Natural killer cell (primary cell): ENCODE measurements around the gene PTPRK. TPM values are rescaled to one million over a fixed set of nuclear protein-coding genes. Genes with fewer than 3 reads are reported as not detected.

ENCODE experiments used
- ATAC-seq, 3 donors: fragments of 150-1000 bp in 2 of 3; fragments of 200-7000 bp in 1 of 3; cut with Tn5 transposase; 1 replicate in 1 of 3; 2 replicates in 2 of 3; pipeline ENCODE4 v1.10.0; 2021; ENCODE audit warnings: mild to moderate bottlenecking in 2 of 3, moderate library complexity in 2 of 3
- DNase-seq, 2 donors: peaks; one replicate each; pipeline versions ENCODE4 v3.0.0 to v3.0.0-alpha.2; 2013 to 2021; ENCODE audit warnings: mixed read lengths in 1 of 2
- H3K27ac ChIP-seq: one replicate; pipeline ENCODE4 v1.5.1; 2013; ENCODE audit warnings: mild to moderate bottlenecking, low read length
- H3K27me3 ChIP-seq: one replicate; pipeline ENCODE4 v1.6.1; 2013; ENCODE audit warnings: low read length; ENCODE audit not compliant: control insufficient read depth, insufficient read depth
- H3K36me3 ChIP-seq: one replicate; pipeline ENCODE4 v1.6.1; 2013; ENCODE audit warnings: low read length; ENCODE audit not compliant: control insufficient read depth, insufficient read depth
- H3K4me1 ChIP-seq: one replicate; pipeline ENCODE4 v1.6.1; 2013; ENCODE audit warnings: low read length; ENCODE audit not compliant: control insufficient read depth, insufficient read depth
- H3K4me3 ChIP-seq: one replicate; pipeline ENCODE4 v1.5.1; 2013; ENCODE audit warnings: low read length
- H3K9me3 ChIP-seq: one replicate; pipeline ENCODE4 v1.6.1; 2013; ENCODE audit warnings: low read length; ENCODE audit not compliant: control insufficient read depth, insufficient read depth
- H3K27ac Mint-ChIP-seq, 2 donors: one replicate each; pipeline ENCODE4 v1.8.0; 2022; ENCODE audit warnings: mild to moderate bottlenecking in 2 of 2, mixed read lengths in 2 of 2, moderate library complexity in 1 of 2
- H3K27me3 Mint-ChIP-seq, 2 donors: one replicate each; pipeline ENCODE4 v1.8.0; 2022; ENCODE audit warnings: low read depth in 2 of 2, mixed read lengths in 2 of 2
- H3K36me3 Mint-ChIP-seq: one replicate; pipeline ENCODE4 v1.8.0; 2022; ENCODE audit warnings: mixed read lengths
- H3K4me1 Mint-ChIP-seq, 2 donors: one replicate each; pipeline ENCODE4 v1.8.0; 2022; ENCODE audit warnings: mixed read lengths in 2 of 2
- H3K4me3 Mint-ChIP-seq: one replicate; pipeline ENCODE4 v1.8.0; 2022; ENCODE audit warnings: mild to moderate bottlenecking, moderate library complexity, mixed read lengths
- H3K9me3 Mint-ChIP-seq, 2 donors: one replicate each; pipeline ENCODE4 v1.8.0; 2022; ENCODE audit warnings: mixed read lengths in 2 of 2
- CTCF ChIP-seq: fragments of 200-600 bp; IDR thresholded peaks from one replicate; pipeline ENCODE4 v1.8.0; 2022; ENCODE audit warnings: antibody characterized with exemption
- WGBS: methylation state at CpG from one replicate; pipeline ENCODE4 v1.1.7; 2013; ENCODE audit warnings: missing lambda C conversion rate; ENCODE audit not compliant: insufficient coverage; 5-methylcytosine and 5-hydroxymethylcytosine counted together
- intact Hi-C: fragments of 100-400 bp; cut with micrococcal nuclease; formaldehyde crosslinking; loops from one replicate; pipeline ENCODE4 v1.14.2; 2022
- total RNA-seq, 4 donors: library from RNA; stranded (reverse); fragments of 120-200 nt in 1 of 4; gene quantifications; one replicate each; pipeline versions ENCODE4 v1.2.3 to v1.2.4, GENCODE V29; 2013 to 2022

The PTPRK gene
- total RNA-seq, 3 donors from 2014 or later (not counting 1 experiment from before 2014, with no cell fraction given) = 0.14 to 1.2 (median 0.95) TPM

GRCh38 chr6:128351255-128351514 lies 169.2 kb downstream of the PTPRK start:
- DNase-seq (no peak), ATAC-seq (no peak)
- Histone ChIP-seq H3K9me3 (no peaks in the 10 kb centered on the region), H3K4me3 (no peak overlapping the region), H3K27me3 (no peaks in the 10 kb centered on the region), H3K27ac (no peak overlapping the region), H3K36me3 (no peaks in the 10 kb centered on the region), H3K4me1 (no peaks in the 10 kb centered on the region)
- no peaks in the 10 kb centered on the region for H3K4me1 Mint-ChIP-seq
- peaks cover 0 to 11% of the 10 kb centered on the region in 2 donors for H3K27me3 Mint-ChIP-seq
- H3K36me3 Mint-ChIP-seq = no peaks in the 10 kb centered on the region
- intact Hi-C loops = no loop called here
- WGBS = no CpG with 5 or more reads among the region's 2 CpGs
- H3K9me3 Mint-ChIP-seq = no peaks in the 10 kb centered on the region
- TF ChIP-seq CTCF = no peak
- H3K27ac Mint-ChIP-seq = no peak overlapping the region
- H3K4me3 Mint-ChIP-seq = no peak overlapping the region

GRCh38 chr6:128350416-128351254 lies 169.8 kb downstream of the PTPRK start:
- no peaks in the 10 kb centered on the region for H3K36me3 ChIP-seq
- H3K4me1 ChIP-seq = no peaks in the 10 kb centered on the region
- Mint-ChIP-seq H3K27me3 (peaks cover 0 to 11% of the 10 kb centered on the region in 2 donors), H3K4me3 (no peak overlapping the region), H3K9me3 (no peaks in the 10 kb centered on the region), H3K36me3 (no peaks in the 10 kb centered on the region), H3K4me1 (no peaks in the 10 kb centered on the region), H3K27ac (no peak overlapping the region)
- no peaks in the 10 kb centered on the region for H3K27me3 ChIP-seq
- H3K4me3 ChIP-seq = no peak overlapping the region
- no peaks in the 10 kb centered on the region for H3K9me3 ChIP-seq
- no peak for TF ChIP-seq CTCF
- 91% methylated on average over 4 of the region's 6 CpGs for WGBS
- intact Hi-C loops = no loop called here
- no peak for ATAC-seq
- H3K27ac ChIP-seq = no peak overlapping the region
- no peak for DNase-seq

GRCh38 chr6:128347123-128347522 lies 173.3 kb downstream of the PTPRK start:
- no peak for DNase-seq
- Histone ChIP-seq H3K27ac (no peak overlapping the region), H3K4me3 (no peak overlapping the region), H3K9me3 (no peaks in the 10 kb centered on the region), H3K36me3 (no peaks in the 10 kb centered on the region), H3K4me1 (no peaks in the 10 kb centered on the region), H3K27me3 (no peaks in the 10 kb centered on the region)
- ATAC-seq = no peak
- TF ChIP-seq CTCF = no peak
- Mint-ChIP-seq H3K27me3 (peaks cover 0 to 11% of the 10 kb centered on the region in 2 donors), H3K9me3 (no peaks in the 10 kb centered on the region), H3K4me3 (no peak overlapping the region), H3K27ac (no peak overlapping the region), H3K4me1 (no peaks in the 10 kb centered on the region), H3K36me3 (no peaks in the 10 kb centered on the region)
- intact Hi-C loops = no loop called here
- 94% methylated on average over 3 of the region's 3 CpGs for WGBS

- WGBS = no CpG with 5 or more reads among the region's 1 CpG
- Histone ChIP-seq H3K4me3 (no peak overlapping the region), H3K36me3 (no peaks in the 10 kb centered on the region), H3K4me1 (no peaks in the 10 kb centered on the region), H3K9me3 (no peaks in the 10 kb centered on the region), H3K27ac (no peak overlapping the region), H3K27me3 (no peaks in the 10 kb centered on the region)
- no peak for TF ChIP-seq CTCF
- ATAC-seq = no peak
- Mint-ChIP-seq H3K4me1 (no peaks in the 10 kb centered on the region), H3K4me3 (no peak overlapping the region), H3K9me3 (no peaks in the 10 kb centered on the region), H3K27ac (no peak overlapping the region), H3K27me3 (peaks cover 0 to 11% of the 10 kb centered on the region in 2 donors), H3K36me3 (no peaks in the 10 kb centered on the region)
- intact Hi-C loops = no loop called here
- no peak for DNase-seq
Measured at GRCh38 chr6:128346569-128346968, 173.8 kb downstream of the PTPRK start.
